Caco-2 (cell line): Measurements from ENCODE around the gene PIK3IP1. TPM values are rescaled to one million over a fixed set of nuclear protein-coding genes. Genes with fewer than 3 reads are reported as not detected.

Source experiments
- BruUV-seq: library from RNA; stranded (reverse); fragments of 400-500 nt; replicated peaks from 2 replicates; lab custom pipeline; 2021; lab: Mats Ljungman, UMichigan
- CTCF ChIA-PET: fragments of 300-600 bp; sonication (Branson Sonifier 250); formaldehyde crosslinking; loops from one replicate; lab custom pipeline; 2022; ENCODE audit warnings: antibody characterized with exemption; lab: Charles Lee
- POLR2A ChIA-PET: fragments of 300-600 bp; sonication (Branson Sonifier 250); formaldehyde crosslinking; loops from one replicate; lab custom pipeline; 2022; ENCODE audit warnings: antibody characterized with exemption; lab: Charles Lee
- DNase-seq, 2 experiments: peaks; one replicate each; pipeline versions ENCODE4 v3.0.0 to v3.0.0-alpha.2; 2020 to 2022
- H3K27me3 ChIP-seq: replicated peaks from 2 replicates; pipeline ENCODE4 v1.6.0; 2011; ENCODE audit warnings: low read length; ENCODE audit not compliant: control insufficient read depth, insufficient read depth
- H3K36me3 ChIP-seq: 2 replicates; pipeline ENCODE4 v1.5.1; 2011; ENCODE audit warnings: low read length; ENCODE audit not compliant: control insufficient read depth, insufficient read depth
- H3K4me1 ChIP-seq: fragments of 250-450 bp; sonication (Bioruptor Pico); 2 replicates; pipeline ENCODE4 v1.5.1; 2020; ENCODE audit warnings: mild to moderate bottlenecking
- H3K4me3 ChIP-seq: 2 replicates; pipeline ENCODE4 v1.5.1; 2011; ENCODE audit warnings: low read depth, mild to moderate bottlenecking, control low read depth, low read length
- H3K9me3 ChIP-seq: fragments of 250-450 bp; sonication (Bioruptor Pico); 2 replicates; pipeline ENCODE4 v1.5.1; 2020; ENCODE audit warnings: mild to moderate bottlenecking, moderate library complexity
- H3K27ac Mint-ChIP-seq: one replicate; pipeline ENCODE4 v1.8.0; 2022; ENCODE audit warnings: mixed read lengths; ENCODE audit not compliant: unreplicated experiment
- H3K27me3 Mint-ChIP-seq: one replicate; pipeline ENCODE4 v1.8.0; 2022; ENCODE audit warnings: mixed read lengths; ENCODE audit not compliant: insufficient read depth, unreplicated experiment
- H3K36me3 Mint-ChIP-seq: one replicate; pipeline ENCODE4 v1.8.0; 2022; ENCODE audit warnings: mild to moderate bottlenecking, mixed read lengths; ENCODE audit not compliant: insufficient read depth, unreplicated experiment
- H3K4me1 Mint-ChIP-seq: one replicate; pipeline ENCODE4 v1.8.0; 2022; ENCODE audit warnings: low read depth, mixed read lengths; ENCODE audit not compliant: unreplicated experiment
- H3K4me3 Mint-ChIP-seq: one replicate; pipeline ENCODE4 v1.8.0; 2022; ENCODE audit warnings: mild to moderate bottlenecking, moderate library complexity, mixed read lengths; ENCODE audit not compliant: unreplicated experiment
- H3K9me3 Mint-ChIP-seq: one replicate; pipeline ENCODE4 v1.8.0; 2022; ENCODE audit warnings: mixed read lengths; ENCODE audit not compliant: unreplicated experiment
- CTCF ChIP-seq, 2 experiments: fragments of 200-600 bp in 1 of 2; IDR thresholded peaks; 1 replicate in 1 of 2; 2 replicates in 1 of 2; pipeline versions ENCODE4 v1.5.1 to v1.8.0; 2011 to 2022; ENCODE audit warnings: antibody characterized with exemption in 1 of 2, control low read depth in 1 of 2, inconsistent platforms in 1 of 2, low read depth in 1 of 2, low read length in 1 of 2, mild to moderate bottlenecking in 1 of 2, moderate library complexity in 1 of 2; ENCODE audit not compliant: insufficient read depth in 1 of 2, severe bottlenecking in 1 of 2, unreplicated experiment in 1 of 2
- intact Hi-C: fragments of 100-400 bp; cut with micrococcal nuclease; formaldehyde crosslinking; loops from one replicate; pipeline ENCODE4 v1.10.0; 2022; ENCODE audit not compliant: unreplicated experiment
- total RNA-seq: library from RNA; stranded (reverse); gene quantifications from 2 replicates; pipeline ENCODE4 v1.2.3, GENCODE V29; 2022

Gene PIK3IP1
- total RNA-seq, 1 experiment from 2014 or later = 0.68 TPM

DNA sequence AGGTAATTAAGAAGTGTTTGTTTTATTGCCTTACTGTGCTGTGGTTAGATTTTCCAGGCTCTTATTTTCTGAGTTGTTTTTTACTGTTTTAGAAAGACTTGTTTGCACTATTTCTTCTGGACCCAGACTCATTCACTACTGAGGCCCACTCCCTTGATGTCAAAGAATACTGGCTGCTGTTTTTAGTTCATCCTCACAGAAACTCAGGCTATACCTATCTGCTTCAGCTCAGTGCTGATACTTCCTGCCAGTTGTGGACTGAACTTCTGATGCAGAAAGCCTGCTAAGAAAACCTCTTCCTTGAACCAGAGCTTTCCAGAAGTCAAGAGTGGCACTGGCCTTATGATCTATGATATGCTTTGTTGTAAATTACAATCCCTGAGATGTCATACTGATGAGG is 15.9 kb upstream of the PIK3IP1 start:
- H3K4me3 ChIP-seq = no peak overlapping the region
- intact Hi-C loops = no loop called here
- Mint-ChIP-seq H3K36me3 (peaks cover 1% of the 10 kb centered on the region), H3K27ac (no peak overlapping the region), H3K4me1 (peaks cover 2% of the 10 kb centered on the region), H3K4me3 (no peak overlapping the region), H3K9me3 (no peaks in the 10 kb centered on the region), H3K27me3 (peaks cover 3% of the 10 kb centered on the region)
- CTCF ChIA-PET = no interaction called here
- no peaks in the 10 kb centered on the region for H3K4me1 ChIP-seq
- H3K9me3 ChIP-seq = no peaks in the 10 kb centered on the region
- no peaks in the 10 kb centered on the region for H3K27me3 ChIP-seq
- H3K36me3 ChIP-seq = no peaks in the 10 kb centered on the region
- TF ChIP-seq CTCF (IDR thresholded peaks at IDR 0.05; ENCODE audit: insufficient read depth in 1 of 2, low read depth in 1 of 2, low read length in 1 of 2, severe bottlenecking in 1 of 2, unreplicated experiment in 1 of 2) = no peak
- BruUV-seq = no TSS peak
- POLR2A ChIA-PET = no interaction called here
- no peak for DNase-seq

DNA sequence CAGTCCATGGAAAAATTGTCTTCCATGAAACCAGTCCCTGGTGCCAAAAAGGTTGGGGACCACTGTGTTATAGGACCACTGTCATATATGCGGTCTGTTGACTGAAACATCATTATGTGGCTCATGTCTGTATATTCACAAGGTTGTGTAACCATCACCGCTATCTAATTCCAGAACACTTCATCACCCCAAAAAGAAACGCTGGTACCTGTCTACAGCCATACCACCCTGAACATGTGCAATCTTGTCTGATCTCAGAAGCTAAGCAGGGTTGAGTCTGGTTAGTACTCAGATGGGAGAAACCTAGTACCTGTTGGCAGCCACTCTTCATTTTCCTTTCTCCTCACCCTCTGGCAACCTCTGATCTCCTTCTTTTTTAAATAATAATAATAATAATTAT is 12.9 kb upstream of the PIK3IP1 start:
- Histone ChIP-seq H3K36me3 (no peaks in the 10 kb centered on the region), H3K9me3 (no peaks in the 10 kb centered on the region), H3K4me3 (no peak overlapping the region), H3K27me3 (no peaks in the 10 kb centered on the region), H3K4me1 (no peaks in the 10 kb centered on the region)
- no TSS peak for BruUV-seq
- H3K27me3 Mint-ChIP-seq = peaks cover 3% of the 10 kb centered on the region
- ChIA-PET POLR2A (no interaction called here), CTCF (no interaction called here)
- no peak overlapping the region for H3K27ac Mint-ChIP-seq
- no peak for DNase-seq
- H3K4me3 Mint-ChIP-seq = no peak overlapping the region
- intact Hi-C loops = no loop called here
- TF ChIP-seq CTCF (IDR thresholded peaks at IDR 0.05; ENCODE audit: insufficient read depth in 1 of 2, low read depth in 1 of 2, low read length in 1 of 2, severe bottlenecking in 1 of 2, unreplicated experiment in 1 of 2) = no peak
- no peaks in the 10 kb centered on the region for H3K36me3 Mint-ChIP-seq
- no peaks in the 10 kb centered on the region for H3K9me3 Mint-ChIP-seq
- peaks cover 7% of the 10 kb centered on the region for H3K4me1 Mint-ChIP-seq

- BruUV-seq = no TSS peak
- H3K4me3 ChIP-seq = no peak overlapping the region
- H3K27ac Mint-ChIP-seq = no peak overlapping the region
- no peaks in the 10 kb centered on the region for H3K27me3 ChIP-seq
- peaks cover 12% of the 10 kb centered on the region for H3K4me1 Mint-ChIP-seq
- POLR2A ChIA-PET = no interaction called here
- no peaks in the 10 kb centered on the region for H3K9me3 Mint-ChIP-seq
- no peaks in the 10 kb centered on the region for H3K9me3 ChIP-seq
- no peaks in the 10 kb centered on the region for H3K4me1 ChIP-seq
- no peak for DNase-seq
- no peak for TF ChIP-seq CTCF (IDR thresholded peaks at IDR 0.05; ENCODE audit: insufficient read depth in 1 of 2, low read depth in 1 of 2, low read length in 1 of 2, severe bottlenecking in 1 of 2, unreplicated experiment in 1 of 2)
- peaks cover 3% of the 10 kb centered on the region for H3K27me3 Mint-ChIP-seq
- H3K4me3 Mint-ChIP-seq = no peak overlapping the region
- no peaks in the 10 kb centered on the region for H3K36me3 ChIP-seq
- intact Hi-C loops = no loop called here
- no peaks in the 10 kb centered on the region for H3K36me3 Mint-ChIP-seq
- CTCF ChIA-PET = interaction anchor here (1.1 to 1.4 kb wide), 2 partner anchors 11 kb away, joined by 3 to 5 read pairs; partner anchors contain the start of gene PIK3IP1
Measured at GRCh38 chr22:31302537-31302936, 10.2 kb upstream of the PIK3IP1 start.
